Thymus (tissue), 11 donors: ENCODE measurements around the gene APOD. TPM values are rescaled to one million over a fixed set of nuclear protein-coding genes. Genes with fewer than 3 reads are reported as not detected.
"Not testable (repeated sequence)": the region's sequence is repeated elsewhere in the genome, so short reads cannot be mapped to it uniquely, and the experiment has no call there.

Experiments used
- DNase-seq, 9 donors: peaks; one replicate each; pipeline ENCODE4 v3.0.0-alpha.2; 2013; ENCODE audit warnings: low spot score in 9 of 9, low read depth in 6 of 9, missing footprints in 1 of 9
- H3K27ac ChIP-seq, 2 donors: one replicate each; pipeline ENCODE4 v1.5.1; 2013; ENCODE audit warnings: control low read depth in 1 of 2, low read depth in 1 of 2, low read length in 1 of 2, mild to moderate bottlenecking in 1 of 2, moderate library complexity in 1 of 2
- H3K27me3 ChIP-seq, 2 donors: one replicate each; pipeline ENCODE4 v1.5.1; 2013; ENCODE audit warnings: low read length in 1 of 2; ENCODE audit not compliant: control insufficient read depth in 2 of 2, insufficient read depth in 1 of 2
- H3K36me3 ChIP-seq, 2 donors: one replicate each; pipeline ENCODE4 v1.5.1; 2013; ENCODE audit warnings: low read length in 1 of 2, mild to moderate bottlenecking in 1 of 2, moderate library complexity in 1 of 2; ENCODE audit not compliant: control insufficient read depth in 2 of 2, insufficient read depth in 2 of 2
- H3K4me1 ChIP-seq, 2 donors: one replicate each; pipeline ENCODE4 v1.5.1; 2013; ENCODE audit warnings: low read length in 2 of 2; ENCODE audit not compliant: control insufficient read depth in 2 of 2, insufficient read depth in 2 of 2
- H3K4me3 ChIP-seq, 2 donors: one replicate each; pipeline ENCODE4 v1.5.1; 2013; ENCODE audit warnings: low read length in 2 of 2, control low read depth in 1 of 2, mild to moderate bottlenecking in 1 of 2
- H3K9me3 ChIP-seq, 2 donors: one replicate each; pipeline ENCODE4 v1.5.1; 2013; ENCODE audit warnings: low read length in 1 of 2, mild to moderate bottlenecking in 1 of 2; ENCODE audit not compliant: control insufficient read depth in 2 of 2, insufficient read depth in 1 of 2
- WGBS: extraction: QIAGEN DNeasy Blood & Tissue Kit; methylation state at CpG from one replicate; pipeline ENCODE4 v1.1.7; 2013; 5-methylcytosine and 5-hydroxymethylcytosine counted together
- polyA plus RNA-seq: library from polyadenylated mRNA; stranded (reverse); fragments of 200-250 nt; gene quantifications from one replicate; pipeline ENCODE4 v1.2.3, GENCODE V29; 2013
- total RNA-seq: library from RNA; stranded (reverse); fragments of 120-200 nt; gene quantifications from one replicate; pipeline ENCODE4 v1.2.4, GENCODE V29; 2013
- donor health status: healthy.

The APOD gene
- total and polyA plus RNA-seq, 2 donors = 2.9 to 200 TPM

DNA sequence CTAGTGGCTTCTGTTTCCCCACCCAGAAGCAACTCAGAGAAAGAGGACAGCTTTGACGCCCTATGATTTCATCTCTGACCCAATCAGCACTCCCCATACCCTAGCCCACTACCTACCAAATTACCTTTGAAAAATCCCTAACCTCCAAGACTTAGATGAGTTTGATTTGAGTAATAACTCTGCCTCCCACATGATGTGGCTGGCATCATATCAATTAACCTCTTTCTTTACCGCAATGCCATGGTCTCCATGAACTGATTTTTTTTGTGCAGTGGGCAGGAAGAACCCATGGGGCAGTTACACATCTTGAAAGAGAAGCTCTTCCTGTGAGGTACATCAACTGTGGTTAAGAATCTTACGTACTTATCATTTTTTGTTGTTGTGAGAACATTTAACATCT lies 25.5 kb upstream of the APOD start:
- Histone ChIP-seq H3K36me3 (no peaks in the 10 kb centered on the region), H3K9me3 (peaks cover 0 to 5% of the 10 kb centered on the region in 2 donors), H3K4me1 (no peaks in the 10 kb centered on the region), H3K27me3 (no peaks in the 10 kb centered on the region), H3K27ac (no peak overlapping the region), H3K4me3 (no peak overlapping the region)
- WGBS = 69% methylated on average over 3 of the region's 3 CpGs
- DNase-seq = no peak

GRCh38 chr3:195601785-195602184 lies 18.0 kb upstream of the APOD start:
- H3K36me3 ChIP-seq, H3K9me3 ChIP-seq, H3K27ac ChIP-seq, H3K27me3 ChIP-seq, DNase-seq, H3K4me3 ChIP-seq, H3K4me1 ChIP-seq: not testable (repeated sequence)
- 95% methylated on average over 2 of the region's 2 CpGs for WGBS

DNA sequence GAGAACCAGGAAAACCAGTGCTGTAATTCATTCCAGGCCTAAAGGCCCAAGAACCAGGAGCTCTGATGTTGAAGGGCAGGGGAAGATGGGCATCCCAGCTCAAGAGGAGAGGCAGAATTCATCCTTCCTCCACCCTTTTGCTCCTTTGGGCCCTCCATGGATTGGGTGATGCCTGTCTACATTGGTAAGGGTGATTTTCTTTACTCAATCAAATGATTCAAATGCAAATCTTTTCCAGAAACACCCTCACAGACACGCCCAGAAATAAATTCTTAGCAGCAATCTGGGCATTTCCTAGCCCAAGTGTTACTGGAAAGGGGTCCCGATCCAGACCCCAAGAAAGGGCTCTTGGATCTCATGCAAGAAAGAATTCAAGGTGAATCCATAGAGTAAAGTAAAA lies 17.6 kb upstream of the APOD start:
- DNase-seq = no peak
- H3K9me3 ChIP-seq = no peaks in the 10 kb centered on the region
- H3K4me1 ChIP-seq = no peaks in the 10 kb centered on the region
- no peaks in the 10 kb centered on the region for H3K27me3 ChIP-seq
- WGBS = 98% methylated on average over 2 of the region's 2 CpGs
- H3K27ac ChIP-seq = no peak overlapping the region
- H3K36me3 ChIP-seq = no peaks in the 10 kb centered on the region
- H3K4me3 ChIP-seq = no peak overlapping the region

- H3K9me3 ChIP-seq, H3K36me3 ChIP-seq, DNase-seq, H3K27ac ChIP-seq, H3K27me3 ChIP-seq, H3K4me1 ChIP-seq, H3K4me3 ChIP-seq: not testable (repeated sequence)
- WGBS = 96% methylated on average over 23 of the region's 23 CpGs
Measured at GRCh38 chr3:195599926-195600325, 16.2 kb upstream of the APOD start.

DNA sequence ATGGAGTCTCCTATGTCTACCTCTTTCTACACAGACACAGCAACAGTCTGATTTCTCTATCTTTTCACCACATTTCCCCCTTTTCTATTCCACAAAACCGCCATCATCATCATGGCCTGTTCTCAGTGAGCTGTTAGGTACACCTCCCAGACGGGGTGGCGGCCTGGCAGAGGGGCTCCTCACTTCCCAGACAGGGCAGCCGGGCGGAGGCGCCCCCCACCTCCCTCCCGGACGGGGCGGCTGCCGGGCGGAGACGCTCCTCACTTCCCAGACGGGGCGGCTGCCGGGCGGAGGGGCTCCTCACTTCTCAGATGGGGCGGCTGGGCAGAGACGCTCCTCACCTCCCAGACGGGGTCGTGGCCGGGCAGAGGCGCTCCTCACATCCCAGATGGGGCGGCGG lies 15.8 kb upstream of the APOD start:
- 95% methylated on average over 18 of the region's 24 CpGs for WGBS
- H3K27me3 ChIP-seq, H3K36me3 ChIP-seq: not testable (repeated sequence)

DNA sequence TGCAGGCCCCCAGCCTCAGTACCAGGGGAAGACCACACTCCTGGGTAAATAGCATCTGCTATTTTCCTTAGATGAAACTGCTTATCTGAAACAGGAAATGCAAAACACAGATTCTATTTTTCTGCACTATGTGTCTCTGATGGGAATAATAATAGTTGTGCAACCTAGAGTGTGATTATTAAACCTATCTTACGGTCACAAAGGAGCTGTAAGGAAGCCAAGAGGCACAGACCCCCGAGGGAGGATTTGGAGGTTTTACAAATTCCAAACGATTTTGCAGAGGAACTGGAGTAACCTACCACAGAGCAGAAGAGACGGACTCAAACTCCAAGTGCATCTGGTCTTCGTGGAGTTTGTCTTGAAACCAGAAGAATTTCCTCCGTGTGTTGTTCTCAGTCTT lies 14.1 kb upstream of the APOD start:
- Histone ChIP-seq H3K4me3 (no peak overlapping the region), H3K36me3 (no peaks in the 10 kb centered on the region), H3K9me3 (no peaks in the 10 kb centered on the region), H3K4me1 (no peaks in the 10 kb centered on the region), H3K27ac (no peak overlapping the region), H3K27me3 (no peaks in the 10 kb centered on the region)
- WGBS = 90% methylated on average over 6 of the region's 6 CpGs
- DNase-seq = no peak

More for the DNA sequence above, 15.8 kb upstream of the APOD start:
- not testable (repeated sequence) for H3K4me1 ChIP-seq, H3K27ac ChIP-seq, H3K9me3 ChIP-seq, DNase-seq, H3K4me3 ChIP-seq

DNA sequence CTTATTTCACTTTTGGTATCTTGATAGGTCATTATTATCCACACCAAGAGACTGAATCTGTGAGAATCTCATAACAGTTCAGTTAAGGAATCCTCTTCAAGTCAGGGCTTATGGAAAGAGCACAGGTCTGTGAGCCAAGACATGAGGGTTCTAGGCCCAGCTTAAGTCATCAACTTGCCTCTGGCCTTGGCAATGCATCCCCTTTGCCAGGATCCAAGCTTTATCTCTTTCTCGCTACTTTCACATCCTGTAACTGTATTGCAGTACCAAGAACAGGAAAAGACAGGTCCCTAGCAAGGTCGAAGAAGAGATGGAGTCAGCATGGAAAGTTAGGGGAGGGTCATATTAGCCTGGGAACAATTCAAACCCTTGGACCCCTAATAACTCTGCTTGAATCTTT lies 13.5 kb upstream of the APOD start:
- no peak for DNase-seq
- H3K36me3 ChIP-seq = no peaks in the 10 kb centered on the region
- H3K27ac ChIP-seq = no peak overlapping the region
- no peaks in the 10 kb centered on the region for H3K9me3 ChIP-seq
- 80% methylated on average over 2 of the region's 2 CpGs for WGBS
- no peaks in the 10 kb centered on the region for H3K4me1 ChIP-seq
- H3K27me3 ChIP-seq = no peaks in the 10 kb centered on the region
- H3K4me3 ChIP-seq = no peak overlapping the region

DNA sequence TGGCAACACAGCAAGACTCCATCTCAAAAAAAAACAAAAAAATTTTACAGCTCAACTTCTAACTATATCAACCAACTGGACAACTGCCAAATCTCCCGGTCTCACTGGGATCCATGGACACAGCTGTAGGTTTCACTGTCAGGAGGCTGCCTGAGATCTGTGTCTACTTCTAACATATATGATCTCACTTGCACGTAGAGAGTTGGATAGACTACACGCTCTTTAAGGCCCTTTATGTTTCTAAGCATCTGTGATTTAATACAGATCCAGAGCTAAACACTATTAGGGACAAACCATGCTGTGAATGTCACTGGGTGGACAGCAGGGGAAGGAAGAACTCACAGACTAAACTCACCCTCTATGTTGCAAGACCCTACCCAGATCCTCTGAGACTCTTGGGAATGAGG lies 13.0 kb upstream of the APOD start:
- H3K27me3 ChIP-seq = no peaks in the 10 kb centered on the region
- no peak overlapping the region for H3K27ac ChIP-seq
- no peaks in the 10 kb centered on the region for H3K4me1 ChIP-seq
- H3K4me3 ChIP-seq = no peak overlapping the region
- no peaks in the 10 kb centered on the region for H3K36me3 ChIP-seq
- WGBS = 63% methylated on average over 3 of the region's 3 CpGs
- no peak for DNase-seq
- no peaks in the 10 kb centered on the region for H3K9me3 ChIP-seq

GRCh38 chr3:195595785-195596531 lies 12.2 kb upstream of the APOD start:
- no peaks in the 10 kb centered on the region for H3K36me3 ChIP-seq
- no peak overlapping the region for H3K27ac ChIP-seq
- no peaks in the 10 kb centered on the region for H3K4me1 ChIP-seq
- H3K4me3 ChIP-seq = no peak overlapping the region
- DNase-seq = no peak
- WGBS = 93% methylated on average over 8 of the region's 8 CpGs
- H3K27me3 ChIP-seq = no peaks in the 10 kb centered on the region
- H3K9me3 ChIP-seq = no peaks in the 10 kb centered on the region
